Esophagus squamous epithelium (tissue), 5 donors: Measurements from ENCODE around the gene LRP11. TPM values are rescaled to one million over a fixed set of nuclear protein-coding genes. Genes with fewer than 3 reads are reported as not detected.
A peak's percentile ranks its signal among the peaks of the same experiment; 100 is the strongest.

Source experiments
- DNase-seq: peaks from one replicate; lab custom pipeline; 2025; lab: John Stamatoyannopoulos, UW
- H3K27ac ChIP-seq, 4 donors: fragments of 200-600 bp; sonication (generic); one replicate each; pipeline ENCODE4 v1.5.1; 2016 to 2019; ENCODE audit warnings: mild to moderate bottlenecking in 1 of 4
- H3K27me3 ChIP-seq, 4 donors: fragments of 200-600 bp; sonication (generic); 1 replicate in 3 of 4; 2 replicates in 1 of 4; pipeline versions ENCODE4 v1.5.1 to v1.6.0; 2017 to 2021; ENCODE audit warnings: antibody characterized with exemption in 1 of 4
- H3K36me3 ChIP-seq, 3 donors: fragments of 200-600 bp; sonication (generic); one replicate each; pipeline ENCODE4 v1.5.1; 2016 to 2019
- H3K4me1 ChIP-seq, 3 donors: fragments of 200-600 bp; sonication (generic); one replicate each; pipeline ENCODE4 v1.5.1; 2017 to 2019
- H3K4me3 ChIP-seq, 4 donors: fragments of 200-600 bp; sonication (generic); 1 replicate in 3 of 4; 2 replicates in 1 of 4; pipeline ENCODE4 v1.5.1; 2016 to 2019; ENCODE audit warnings: mild to moderate bottlenecking in 2 of 4, moderate library complexity in 1 of 4
- H3K9me3 ChIP-seq, 3 donors: fragments of 200-600 bp; sonication (generic); one replicate each; pipeline ENCODE4 v1.5.1; 2016 to 2019
- CTCF ChIP-seq, 6 experiments: fragments of 450-650 bp in 4 of 6; fragments of 200-600 bp in 2 of 6; sonication (generic) in 2 of 6; IDR thresholded peaks; one replicate each; pipeline ENCODE4 v1.5.1; 2016 to 2019; ENCODE audit warnings: antibody characterized with exemption in 6 of 6, mild to moderate bottlenecking in 4 of 6, moderate library complexity in 4 of 6
- POLR2A ChIP-seq, 4 donors: fragments of 450-650 bp; IDR thresholded peaks; one replicate each; pipeline ENCODE4 v1.6.1; 2017; ENCODE audit warnings: antibody characterized with exemption in 4 of 4, mild to moderate bottlenecking in 4 of 4, moderate library complexity in 3 of 4
- whole genome bisulfite sequencing, 2 donors: methylation state at CpG; one replicate each; pipeline ENCODE4 v1.1.5; 2018; 5-methylcytosine and 5-hydroxymethylcytosine counted together
- intact Hi-C: fragments of 100-400 bp; cut with DNase I; formaldehyde crosslinking; loops from one replicate; pipeline ENCODE4 v1.15.0; 2022
- total RNA-seq, 4 donors: library from RNA; depleted of rRNA; stranded (reverse); fragments of >200 nt; gene quantifications; one replicate each; pipeline ENCODE4 v1.1.0, GENCODE V29; 2016
- donor health status: DM: yes; HTN: yes; CAD: no.

Gene LRP11
- total RNA-seq, 4 donors from 2014 or later: 40.2 to 74.9 (median 58.4) TPM

GRCh38 chr6:149905371-149905910 lies 41.3 kb upstream of the LRP11 start:
- TF ChIP-seq CTCF (IDR thresholded peaks at IDR 0.05) (no peak), POLR2A (IDR thresholded peaks at IDR 0.05) (no peak)
- Histone ChIP-seq H3K9me3 (peaks cover 0 to 12% (median 7%) of the 10 kb centered on the region in 3 donors), H3K4me1 (peaks cover 7 to 28% (median 8%) of the 10 kb centered on the region in 3 donors), H3K36me3 (no peaks in the 10 kb centered on the region), H3K27me3 (no peaks in the 10 kb centered on the region), H3K4me3 (no peak overlapping the region), H3K27ac (no peak overlapping the region)
- no peak for DNase-seq
- intact Hi-C loops: no loop called here
- 90% methylated on average over 4 of the region's 18 CpGs; no CpG with 5 or more reads in 1 of the 2 donors for WGBS, 2 donors

DNA sequence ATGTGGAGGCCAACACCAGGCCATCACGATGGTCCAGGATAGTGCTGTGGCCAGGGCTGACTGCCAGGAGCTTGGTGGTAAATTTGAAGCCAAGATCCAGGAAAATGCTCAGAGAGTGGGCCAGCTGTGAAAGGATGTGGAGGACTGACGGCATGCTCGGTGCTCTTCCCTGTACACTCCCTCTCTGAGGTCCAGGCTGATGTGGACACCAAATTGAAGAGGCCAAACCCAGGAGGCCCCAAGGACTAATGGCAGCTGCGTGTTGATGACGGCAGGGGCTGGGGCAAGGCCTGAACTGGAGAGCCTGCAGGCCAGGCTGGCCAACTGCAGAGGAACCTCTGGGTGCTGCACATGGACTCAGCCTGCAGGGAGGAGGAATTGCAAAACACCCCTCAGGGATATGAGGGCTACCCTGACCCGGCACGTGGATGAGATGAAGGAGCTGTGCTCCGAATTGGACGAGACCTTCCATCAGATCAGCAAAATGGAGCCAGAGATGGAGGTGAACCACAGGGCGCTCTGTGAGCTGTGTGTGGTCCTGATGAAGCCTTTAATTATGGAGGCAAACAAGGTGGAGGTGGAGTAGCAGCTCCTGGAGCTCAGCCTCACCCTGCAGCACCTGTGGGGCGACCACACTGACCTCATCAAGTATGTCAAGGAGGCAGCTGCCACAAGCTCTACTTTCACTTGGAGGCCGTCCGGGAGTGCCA lies 40.7 kb upstream of the LRP11 start:
- TF ChIP-seq POLR2A (IDR thresholded peaks at IDR 0.05) (no peak), CTCF (IDR thresholded peaks at IDR 0.05) (no peak)
- no peak for DNase-seq
- no peaks in the 10 kb centered on the region for H3K36me3 ChIP-seq
- intact Hi-C loops: no loop called here
- H3K27me3 ChIP-seq: no peaks in the 10 kb centered on the region
- H3K9me3 ChIP-seq: peaks cover 0 to 12% (median 7%) of the 10 kb centered on the region in 3 donors
- 90 to 91% methylated on average over 8 to 9 of the region's 13 CpGs for WGBS, 2 donors
- H3K4me1 ChIP-seq: peaks cover 12 to 34% (median 13%) of the 10 kb centered on the region in 3 donors
- H3K4me3 ChIP-seq: no peak overlapping the region
- H3K27ac ChIP-seq: no peak overlapping the region

GRCh38 chr6:149903938-149904611 lies 39.9 kb upstream of the LRP11 start:
- WGBS, 2 donors: 59 to 81% methylated on average over 1 to 2 of the region's 5 CpGs
- no peaks in the 10 kb centered on the region for H3K27me3 ChIP-seq
- no peaks in the 10 kb centered on the region for H3K36me3 ChIP-seq
- no peak for DNase-seq
- no peak overlapping the region for H3K4me3 ChIP-seq
- no peak for TF ChIP-seq CTCF (IDR thresholded peaks at IDR 0.05)
- intact Hi-C loops: no loop called here
- H3K9me3 ChIP-seq: peaks cover 0 to 12% (median 7%) of the 10 kb centered on the region in 3 donors
- peaks cover 15 to 42% (median 18%) of the 10 kb centered on the region in 3 donors for H3K4me1 ChIP-seq
- H3K27ac ChIP-seq: no peak overlapping the region

DNA sequence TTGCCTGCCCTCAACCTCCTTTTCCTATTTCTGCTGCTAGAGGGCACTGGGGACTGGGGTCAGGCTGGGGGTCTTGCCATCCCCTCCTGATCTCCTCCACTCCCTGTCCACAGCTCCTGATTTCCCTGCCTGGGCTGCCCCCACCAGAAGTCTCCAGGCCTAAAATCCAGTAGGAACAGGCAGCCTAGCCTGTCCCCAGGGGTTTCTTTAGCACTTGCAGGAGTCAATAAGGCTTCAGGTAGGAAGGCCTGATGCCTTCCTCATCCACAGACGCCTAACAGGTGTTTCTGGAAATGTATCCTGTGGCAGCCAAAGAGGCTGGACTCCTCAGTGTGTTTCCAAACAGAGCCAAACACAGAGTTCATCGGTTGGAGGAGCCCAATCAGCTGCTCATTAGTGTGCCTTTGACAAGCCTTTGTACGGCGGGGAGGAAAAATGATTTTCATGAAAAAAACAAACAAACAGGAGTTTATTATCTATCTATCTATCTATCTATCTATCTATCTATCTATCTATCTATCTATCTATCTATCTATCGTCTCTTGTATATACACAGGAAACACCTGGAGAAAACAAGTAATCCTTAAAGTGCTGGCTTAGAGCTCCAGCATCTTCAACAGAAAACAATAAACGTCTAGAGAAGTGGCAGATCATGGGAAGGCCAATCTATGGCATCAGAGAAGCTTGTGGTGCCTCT lies 37.4 kb upstream of the LRP11 start:
- H3K4me1 ChIP-seq: peaks cover 34 to 67% (median 40%) of the 10 kb centered on the region in 3 donors
- no peaks in the 10 kb centered on the region for H3K9me3 ChIP-seq
- no peaks in the 10 kb centered on the region for H3K27me3 ChIP-seq
- 74 to 80% methylated on average over 5 to 6 of the region's 6 CpGs for WGBS, 2 donors
- intact Hi-C loops: no loop called here
- DNase-seq: no peak
- TF ChIP-seq POLR2A (IDR thresholded peaks at IDR 0.05) (no peak), CTCF (IDR thresholded peaks at IDR 0.05) (no peak)
- no peaks in the 10 kb centered on the region for H3K36me3 ChIP-seq
- no peak overlapping the region for H3K4me3 ChIP-seq
- H3K27ac ChIP-seq: peak overlapping the region; percentile 84 to 95 (median 90)
